HepG2 (cell line): ENCODE data around the gene ARCN1. TPM values are rescaled to one million over a fixed set of nuclear protein-coding genes. Genes with fewer than 3 reads are reported as not detected.

Source experiments
- ATF2 ChIP-seq: sonication (generic); formaldehyde crosslinking; IDR thresholded peaks from 2 replicates; pipeline ENCODE4 v1.4.0; 2020; ENCODE audit warnings: missing genetic modification reagents
- BCL6 ChIP-seq: IDR thresholded peaks from 2 replicates; pipeline ENCODE4 v1.6.1; 2016; ENCODE audit warnings: missing genetic modification reagents, missing compliant biosample characterization
- EEA1 ChIP-seq: sonication (generic); formaldehyde crosslinking; IDR thresholded peaks from 2 replicates; pipeline ENCODE4 v1.5.1; 2020; ENCODE audit warnings: mild to moderate bottlenecking, missing genetic modification reagents, borderline replicate concordance
- EED ChIP-seq: sonication (generic); formaldehyde crosslinking; IDR thresholded peaks from 2 replicates; pipeline ENCODE4 v1.5.0; 2020; ENCODE audit warnings: mild to moderate bottlenecking, missing genetic modification reagents
- HNRNPLL ChIP-seq: fragments of 200-400 bp; formaldehyde crosslinking; IDR thresholded peaks from 2 replicates; pipeline ENCODE4 v1.6.1; 2017; ENCODE audit warnings: mild to moderate bottlenecking, low read depth, low read length; ENCODE audit not compliant: poor library complexity, severe bottlenecking
- IRF9 ChIP-seq: sonication (generic); formaldehyde crosslinking; IDR thresholded peaks from 2 replicates; pipeline ENCODE4 v1.8.0; 2022; ENCODE audit warnings: missing genetic modification reagents, mild to moderate bottlenecking, borderline replicate concordance
- KDM3A ChIP-seq: IDR thresholded peaks from 2 replicates; pipeline ENCODE4 v1.6.1; 2018; ENCODE audit warnings: low read depth, missing compliant biosample characterization
- LCORL ChIP-seq, 2 experiments: fragments of 450-650 bp in 1 of 2; sonication (generic) in 1 of 2; formaldehyde crosslinking in 1 of 2; IDR thresholded peaks; 2 replicates each; pipeline versions ENCODE4 v1.5.0 to v1.6.1; 2017 to 2020; ENCODE audit warnings: antibody characterized with exemption in 1 of 2, missing genetic modification reagents in 1 of 2
- NCOA2 ChIP-seq: sonication (generic); formaldehyde crosslinking; IDR thresholded peaks from 2 replicates; pipeline ENCODE4 v1.8.0; 2022; ENCODE audit warnings: inconsistent platforms
- PCBP1 ChIP-seq: fragments of 200-400 bp; formaldehyde crosslinking; IDR thresholded peaks from 2 replicates; pipeline ENCODE4 v1.6.1; 2017; ENCODE audit warnings: mild to moderate bottlenecking, low read depth, low read length, borderline replicate concordance
- PCBP2 ChIP-seq: fragments of 200-400 bp; formaldehyde crosslinking; optimal IDR thresholded peaks from 2 replicates; pipeline ENCODE3; 2018; ENCODE audit warnings: low read length, low read depth; ENCODE audit not compliant: poor library complexity, severe bottlenecking
- ZFP1 ChIP-seq: IDR thresholded peaks from 2 replicates; pipeline ENCODE4 v1.6.1; 2016
- ZGPAT ChIP-seq: IDR thresholded peaks from 2 replicates; pipeline ENCODE4 v1.6.1; 2016; ENCODE audit warnings: mild to moderate bottlenecking
- ZNF24 ChIP-seq: fragments of 450-650 bp; IDR thresholded peaks from 2 replicates; pipeline ENCODE4 v1.6.1; 2017; ENCODE audit warnings: antibody characterized with exemption, mild to moderate bottlenecking
- ZNF331 ChIP-seq: sonication (generic); formaldehyde crosslinking; IDR thresholded peaks from 2 replicates; pipeline ENCODE4 v1.4.0; 2020; ENCODE audit warnings: missing genetic modification reagents
- ZNF564 ChIP-seq: sonication (generic); formaldehyde crosslinking; IDR thresholded peaks from 2 replicates; pipeline ENCODE4 v1.8.1; 2023; ENCODE audit warnings: mild to moderate bottlenecking, missing genetic modification reagents
- ZNF737 ChIP-seq: sonication (generic); formaldehyde crosslinking; IDR thresholded peaks from 2 replicates; pipeline ENCODE4 v1.5.0; 2020; ENCODE audit warnings: missing genetic modification reagents, mild to moderate bottlenecking, borderline replicate concordance
- ZSCAN20 ChIP-seq: sonication (generic); formaldehyde crosslinking; IDR thresholded peaks from 2 replicates; pipeline ENCODE4 v1.4.0; 2020; ENCODE audit warnings: missing genetic modification reagents, mild to moderate bottlenecking, borderline replicate concordance
- polyA plus RNA-seq, 8 experiments: library from polyadenylated mRNA; depleted of rRNA in 3 of 8; stranded (reverse) in 7 of 8; unstranded in 1 of 8; fragments of >200 nt; fragmentation: Illumina TruSeq in 4 of 8; extraction: Trizol in 4 of 8; gene quantifications; 2 replicates each; pipeline versions ENCODE4 v1.2.1 to v1.2.3, GENCODE V29; 2011 to 2016; ENCODE audit warnings: low read depth in 4 of 8, missing spikeins in 1 of 8, mixed read lengths in 1 of 8; ENCODE audit not compliant: insufficient read depth in 1 of 8
- total RNA-seq, 5 experiments: library from RNA; depleted of rRNA; stranded (reverse); fragments of >200 nt; fragmentation: Illumina TruSeq; extraction: Trizol; gene quantifications; 2 replicates each; pipeline ENCODE4 v1.2.3, GENCODE V29; 2016; ENCODE audit warnings: low read depth in 1 of 5
- TF ChIP-seq, protein P1 (sequence below): sonication (generic); formaldehyde crosslinking; IDR thresholded peaks from 2 replicates; pipeline ENCODE4 v1.5.0; 2020; ENCODE audit warnings: missing genetic modification reagents
- TF ChIP-seq, protein P2 (sequence below): sonication (generic); formaldehyde crosslinking; IDR thresholded peaks from 2 replicates; pipeline ENCODE4 v1.4.0; 2020; ENCODE audit warnings: missing genetic modification reagents

Gene ARCN1
- total and polyA plus RNA-seq, 2 of the 13 experiments (the other 11 are each of a cell fraction or from before 2014, with no cell fraction given) = 148 to 200 TPM

DNA sequence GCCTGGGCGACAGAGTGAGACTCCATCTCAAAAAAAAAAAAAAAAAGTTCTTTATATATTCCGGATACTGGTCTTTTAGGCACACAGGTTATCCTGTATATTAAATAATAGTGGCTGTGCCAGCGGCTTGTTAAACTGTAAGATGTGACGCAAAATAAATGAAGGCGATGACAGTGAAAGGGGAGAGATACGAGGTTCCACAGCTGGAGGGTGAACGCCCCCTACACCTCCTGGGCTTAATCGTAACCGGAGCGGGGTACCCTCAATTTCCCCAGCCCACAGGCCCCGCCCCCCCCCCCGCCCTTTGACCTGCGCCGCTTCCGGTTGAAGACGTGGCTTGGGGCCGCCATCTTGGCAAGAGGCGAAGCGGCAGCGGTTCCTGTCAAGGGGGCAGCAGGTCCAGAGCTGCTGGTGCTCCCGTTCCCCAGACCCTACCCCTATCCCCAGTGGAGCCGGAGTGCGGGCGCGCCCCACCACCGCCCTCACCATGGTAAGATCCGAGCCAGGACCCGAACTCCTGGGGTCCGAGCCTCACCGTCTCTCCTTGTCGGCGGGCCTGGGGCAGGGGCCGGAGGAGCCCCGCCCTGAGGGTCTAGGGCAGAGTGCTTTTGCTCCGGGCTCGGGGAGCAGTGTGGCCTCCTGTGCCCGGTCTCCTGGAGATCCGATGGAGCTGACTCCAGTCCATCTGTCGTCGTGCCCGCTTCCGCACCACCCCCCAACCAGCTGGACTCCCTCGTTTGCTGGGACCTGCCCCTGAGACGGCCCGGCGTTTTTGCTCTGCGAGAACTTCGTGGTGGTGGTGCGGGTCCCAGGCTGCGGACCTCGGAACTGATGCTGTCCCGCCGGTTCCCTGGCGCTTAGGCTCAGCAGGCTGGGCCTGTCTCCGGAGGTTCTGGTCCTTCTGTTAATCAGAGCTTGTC, at the start of gene ARCN1 (continued):
- TF ChIP-seq NCOA2 (CRISPR knock-in tag) (no peak), KDM3A (peak; percentile 70; the same call in 1 of the 2 replicates), ZFP1 (CRISPR knock-in tag) (no peak; the same call in 1 of the 2 replicates), IRF9 (peak; percentile 77; the same call in 1 of the 2 replicates), HNRNPLL (peak; percentile 38), ZNF564 (CRISPR knock-in tag) (0 out of 2 replicates have a peak, but pooled peaks have one; percentile 46), ZNF24 (no peak), PCBP2 (no peak), ZNF737 (CRISPR knock-in tag) (0 out of 2 replicates have a peak, but pooled peaks have one; percentile 48), BCL6 (no peak), ZSCAN20 (CRISPR knock-in tag) (0 out of 2 replicates have a peak, but pooled peaks have one; percentile 35), ZGPAT (CRISPR knock-in tag) (peak; percentile 34; the same call in 1 of the 2 replicates), EED (CRISPR knock-in tag) (peak; percentile 65; the same call in 1 of the 2 replicates), ZNF331 (0 out of 2 replicates have a peak, but pooled peaks have one; percentile 27), LCORL (IDR thresholded peaks at IDR 0.05) (no peak), LCORL (CRISPR knock-in tag; IDR thresholded peaks at IDR 0.05) (0 out of 2 replicates have a peak, but pooled peaks have one; percentile 28), EEA1 (CRISPR knock-in tag) (peak; percentile 64; the same call in 1 of the 2 replicates), ATF2 (peak; percentile 22; the same call in 1 of the 2 replicates), PCBP1 (no peak; the same call in 1 of the 2 replicates)
- TF ChIP-seq, protein P1, sequence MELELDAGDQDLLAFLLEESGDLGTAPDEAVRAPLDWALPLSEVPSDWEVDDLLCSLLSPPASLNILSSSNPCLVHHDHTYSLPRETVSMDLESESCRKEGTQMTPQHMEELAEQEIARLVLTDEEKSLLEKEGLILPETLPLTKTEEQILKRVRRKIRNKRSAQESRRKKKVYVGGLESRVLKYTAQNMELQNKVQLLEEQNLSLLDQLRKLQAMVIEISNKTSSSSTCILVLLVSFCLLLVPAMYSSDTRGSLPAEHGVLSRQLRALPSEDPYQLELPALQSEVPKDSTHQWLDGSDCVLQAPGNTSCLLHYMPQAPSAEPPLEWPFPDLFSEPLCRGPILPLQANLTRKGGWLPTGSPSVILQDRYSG (CRISPR knock-in tag) = 0 out of 2 replicates have a peak, but pooled peaks have one; percentile 23
- TF ChIP-seq, protein P2, sequence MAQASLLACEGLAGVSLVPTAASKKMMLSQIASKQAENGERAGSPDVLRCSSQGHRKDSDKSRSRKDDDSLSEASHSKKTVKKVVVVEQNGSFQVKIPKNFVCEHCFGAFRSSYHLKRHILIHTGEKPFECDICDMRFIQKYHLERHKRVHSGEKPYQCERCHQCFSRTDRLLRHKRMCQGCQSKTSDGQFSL (CRISPR knock-in tag) = peak; percentile 44; the same call in 1 of the 2 replicates
